ENCODE results near the gene ATOH8.

Gene ATOH8

GRCh38 chr2:85778646-85779379 lies 25.0 kb downstream of the ATOH8 start:
- H3K4me3 ChIP-seq (ENCODE audit: low read depth, low read length) = no peak overlapping the region
- TF ChIP-seq, protein P1, sequence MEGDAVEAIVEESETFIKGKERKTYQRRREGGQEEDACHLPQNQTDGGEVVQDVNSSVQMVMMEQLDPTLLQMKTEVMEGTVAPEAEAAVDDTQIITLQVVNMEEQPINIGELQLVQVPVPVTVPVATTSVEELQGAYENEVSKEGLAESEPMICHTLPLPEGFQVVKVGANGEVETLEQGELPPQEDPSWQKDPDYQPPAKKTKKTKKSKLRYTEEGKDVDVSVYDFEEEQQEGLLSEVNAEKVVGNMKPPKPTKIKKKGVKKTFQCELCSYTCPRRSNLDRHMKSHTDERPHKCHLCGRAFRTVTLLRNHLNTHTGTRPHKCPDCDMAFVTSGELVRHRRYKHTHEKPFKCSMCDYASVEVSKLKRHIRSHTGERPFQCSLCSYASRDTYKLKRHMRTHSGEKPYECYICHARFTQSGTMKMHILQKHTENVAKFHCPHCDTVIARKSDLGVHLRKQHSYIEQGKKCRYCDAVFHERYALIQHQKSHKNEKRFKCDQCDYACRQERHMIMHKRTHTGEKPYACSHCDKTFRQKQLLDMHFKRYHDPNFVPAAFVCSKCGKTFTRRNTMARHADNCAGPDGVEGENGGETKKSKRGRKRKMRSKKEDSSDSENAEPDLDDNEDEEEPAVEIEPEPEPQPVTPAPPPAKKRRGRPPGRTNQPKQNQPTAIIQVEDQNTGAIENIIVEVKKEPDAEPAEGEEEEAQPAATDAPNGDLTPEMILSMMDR (IDR thresholded peaks at IDR 0.05; ENCODE audit: low read depth, low read length) = no peak

GRCh38 chr2:85779641-85780315 lies 26.0 kb downstream of the ATOH8 start:
- TF ChIP-seq, protein P1 (IDR thresholded peaks at IDR 0.05; ENCODE audit: low read depth, low read length) = no peak
- H3K4me3 ChIP-seq (ENCODE audit: low read depth, low read length) = no peak overlapping the region

GRCh38 chr2:85780316-85781012 lies 26.7 kb downstream of the ATOH8 start:
- TF ChIP-seq, protein P1 (IDR thresholded peaks at IDR 0.05; ENCODE audit: low read depth, low read length) = no peak
- no peak overlapping the region for H3K4me3 ChIP-seq (ENCODE audit: low read depth, low read length)

GRCh38 chr2:85781013-85781332 lies 27.2 kb downstream of the ATOH8 start:
- TF ChIP-seq, protein P1 (IDR thresholded peaks at IDR 0.05; ENCODE audit: low read depth, low read length) = no peak

GRCh38 chr2:85783796-85784195 lies 30.0 kb downstream of the ATOH8 start:
- TF ChIP-seq, protein P1 (IDR thresholded peaks at IDR 0.05; ENCODE audit: low read depth, low read length) = no peak
- no peak overlapping the region for H3K4me3 ChIP-seq (ENCODE audit: low read depth, low read length)

More at GRCh38 chr2:85781013-85781332, 27.2 kb downstream of the ATOH8 start:
- H3K4me3 ChIP-seq (ENCODE audit: low read depth, low read length) = no peak overlapping the region

DNA sequence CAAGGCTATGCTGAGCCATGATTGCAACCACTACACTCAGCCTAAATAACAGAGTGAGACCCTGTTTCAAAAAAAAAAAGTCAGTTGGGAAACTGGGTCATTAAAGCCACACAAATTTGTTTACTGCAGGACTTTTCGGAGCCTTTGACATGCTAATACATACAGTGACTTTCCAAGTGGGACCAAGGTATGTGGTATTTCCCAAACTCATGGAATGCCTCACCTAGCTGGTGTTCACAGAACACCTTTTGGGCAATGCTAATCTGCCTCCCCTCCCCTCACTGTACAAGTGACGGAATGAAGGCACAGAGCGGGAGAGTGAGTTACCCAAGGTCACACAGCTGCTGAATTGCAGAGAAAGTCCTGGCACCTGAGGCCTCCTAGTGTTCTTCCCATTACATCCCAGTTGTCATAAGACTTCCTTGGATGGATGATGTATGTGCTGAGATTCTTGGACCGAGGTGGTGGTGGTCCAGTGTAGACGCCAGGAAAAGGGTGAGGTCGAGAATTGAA lies 30.7 kb downstream of the ATOH8 start:
- H3K4me3 ChIP-seq (ENCODE audit: low read depth, low read length) = no peak overlapping the region
- TF ChIP-seq, protein P1 (IDR thresholded peaks at IDR 0.05; ENCODE audit: low read depth, low read length) = no peak

All from WI38 (cell line).